ENCODE measurements around the gene ZC3H10. TPM values are rescaled to one million over a fixed set of nuclear protein-coding genes. Genes with fewer than 3 reads are reported as not detected.

Gene ZC3H10
- total RNA-seq, 4 donors from 2014 or later: 1.3 to 9.8 (median 4.2) TPM

GRCh38 chr12:56151672-56152131 is 33.6 kb downstream of the ZC3H10 start:
- peak overlapping the region; percentile 59 to 60 for H3K4me3 ChIP-seq
- H3K27me3 ChIP-seq: no peaks in the 10 kb centered on the region
- no peaks in the 10 kb centered on the region for H3K9me3 ChIP-seq
- intact Hi-C loops (cut with DNase I; ENCODE audit: low total_unique reads): no loop called here
- peak overlapping the region; percentile 90 to 91 for H3K27ac ChIP-seq
- no peaks in the 10 kb centered on the region for H3K36me3 ChIP-seq
- TF ChIP-seq CTCF (IDR thresholded peaks at IDR 0.05) (peak in 2 of 4 experiments; percentile 22 to 36), POLR2A (IDR thresholded peaks at IDR 0.05) (no peak)
- no peak for DNase-seq
- H3K4me1 ChIP-seq: peaks cover 6 to 7% of the 10 kb centered on the region in 2 donors

GRCh38 chr12:56152132-56152755 is 34.2 kb downstream of the ZC3H10 start, which contains the start of gene MYL6B:
Gene MYL6B (plus strand): TSS chr12:56152587. CDS start chr12:56153919, 1,332 bp downstream.
- H3K9me3 ChIP-seq: no peaks in the 10 kb centered on the region
- DNase-seq: peak; percentile 93 to 94
- H3K4me1 ChIP-seq: peaks cover 6 to 7% of the 10 kb centered on the region in 2 donors
- no peaks in the 10 kb centered on the region for H3K36me3 ChIP-seq
- intact Hi-C loops (cut with DNase I; ENCODE audit: low total_unique reads): no loop called here
- H3K27me3 ChIP-seq: no peaks in the 10 kb centered on the region
- H3K4me3 ChIP-seq: peak within 1 kb of the TSS; percentile 59 to 60
- H3K27ac ChIP-seq: peak within 1 kb of the TSS; percentile 90 to 91
- peak in 1 of 4 experiments; percentile 4 for TF ChIP-seq CTCF (IDR thresholded peaks at IDR 0.05)
- peak; percentile 24 to 45 for TF ChIP-seq POLR2A (IDR thresholded peaks at IDR 0.05)

- H3K9me3 ChIP-seq: no peaks in the 10 kb centered on the region
- H3K27ac ChIP-seq: peak overlapping the region; percentile 90 to 91
- intact Hi-C loops (cut with DNase I; ENCODE audit: low total_unique reads): no loop called here
- TF ChIP-seq CTCF (IDR thresholded peaks at IDR 0.05): no peak
- no peak for TF ChIP-seq POLR2A (IDR thresholded peaks at IDR 0.05)
- H3K4me1 ChIP-seq: peaks cover 6 to 7% of the 10 kb centered on the region in 2 donors
- no peak for DNase-seq
- H3K36me3 ChIP-seq: no peaks in the 10 kb centered on the region
- peak overlapping the region; percentile 59 to 60 for H3K4me3 ChIP-seq
- no peaks in the 10 kb centered on the region for H3K27me3 ChIP-seq
Observed at GRCh38 chr12:56152756-56153677, 35.0 kb downstream of the ZC3H10 start.

- Histone ChIP-seq H3K4me1 (peaks cover 6 to 7% of the 10 kb centered on the region in 2 donors), H3K9me3 (no peaks in the 10 kb centered on the region), H3K27ac (peak overlapping the region; percentile 20 to 90), H3K36me3 (no peaks in the 10 kb centered on the region), H3K27me3 (no peaks in the 10 kb centered on the region), H3K4me3 (no peak overlapping the region)
- intact Hi-C loops (cut with DNase I; ENCODE audit: low total_unique reads): no loop called here
- no peak for DNase-seq
- TF ChIP-seq POLR2A (IDR thresholded peaks at IDR 0.05): no peak
- TF ChIP-seq CTCF (IDR thresholded peaks at IDR 0.05): no peak
Observed at GRCh38 chr12:56153678-56154065, 35.6 kb downstream of the ZC3H10 start.

All from uterus (tissue), 4 donors.